Left lobe of liver (tissue), 2 donors: Measurements from ENCODE around the gene SULT4A1. TPM values are rescaled to one million over a fixed set of nuclear protein-coding genes. Genes with fewer than 3 reads are reported as not detected.

ENCODE experiments used
- ATAC-seq: fragments of 200-7000 bp; cut with Tn5 transposase; one replicate; pipeline ENCODE4 v1.9.1; 2020; ENCODE audit warnings: mild to moderate bottlenecking, moderate library complexity
- DNase-seq: peaks from one replicate; pipeline ENCODE4 v3.0.0-alpha.2; 2020; ENCODE audit warnings: low spot score
- total RNA-seq: library from RNA; stranded (reverse); gene quantifications from one replicate; pipeline ENCODE4 v1.2.1, GENCODE V29; 2021
- donor health status: DM: no; HTN: no; CAD: no; lungs with moderate emphysema.
- donor health status: DM: no; HTN: yes; CAD: no.

SULT4A1 gene
- total RNA-seq, 1 donor from 2014 or later: not detected

DNA sequence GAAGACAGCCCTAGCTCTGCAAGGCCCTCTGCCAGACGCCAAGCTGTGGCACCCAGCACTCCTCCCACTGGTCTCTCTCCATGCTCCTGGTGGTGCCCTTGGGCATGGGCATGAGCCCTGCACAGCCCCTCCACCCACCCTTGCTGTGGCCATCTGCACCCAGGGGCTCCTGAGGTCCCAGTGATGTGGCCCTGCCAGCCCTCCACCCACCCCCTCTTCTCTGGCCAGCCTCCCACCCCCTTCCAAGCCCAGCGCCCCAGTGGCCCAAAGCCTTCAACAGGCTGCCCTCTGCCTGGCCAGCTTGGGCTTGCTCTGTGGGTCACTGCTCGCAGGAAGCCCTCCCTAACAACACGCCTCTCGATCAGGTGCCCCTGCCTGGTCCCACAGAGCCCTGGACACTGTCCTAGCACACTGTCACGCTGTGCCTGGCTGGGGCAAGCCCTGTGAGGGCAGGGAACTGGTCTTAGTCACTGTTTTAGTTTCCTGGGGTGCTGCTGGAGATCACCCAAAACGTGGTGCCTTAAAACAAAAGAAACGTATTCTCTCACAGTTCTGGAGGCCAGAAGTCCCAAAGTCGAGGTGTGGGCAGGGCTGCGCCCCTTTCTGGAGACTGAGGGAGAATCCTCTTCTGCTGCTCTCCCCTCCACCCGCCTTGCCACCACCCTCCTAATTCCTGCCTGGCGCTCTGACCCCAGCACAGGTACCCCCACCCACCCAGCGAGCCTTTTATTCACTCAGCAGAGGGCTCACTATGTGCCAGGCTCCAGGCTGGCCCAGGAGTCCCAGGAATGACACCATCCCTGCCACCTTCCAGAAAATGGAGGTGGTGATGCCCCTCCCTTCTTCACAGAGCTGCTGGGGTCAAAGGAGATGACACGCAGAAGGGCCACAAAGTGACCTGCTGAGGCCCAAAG is 14.7 kb downstream of the SULT4A1 start:
- ATAC-seq (no peak), DNase-seq (no peak)

DNA sequence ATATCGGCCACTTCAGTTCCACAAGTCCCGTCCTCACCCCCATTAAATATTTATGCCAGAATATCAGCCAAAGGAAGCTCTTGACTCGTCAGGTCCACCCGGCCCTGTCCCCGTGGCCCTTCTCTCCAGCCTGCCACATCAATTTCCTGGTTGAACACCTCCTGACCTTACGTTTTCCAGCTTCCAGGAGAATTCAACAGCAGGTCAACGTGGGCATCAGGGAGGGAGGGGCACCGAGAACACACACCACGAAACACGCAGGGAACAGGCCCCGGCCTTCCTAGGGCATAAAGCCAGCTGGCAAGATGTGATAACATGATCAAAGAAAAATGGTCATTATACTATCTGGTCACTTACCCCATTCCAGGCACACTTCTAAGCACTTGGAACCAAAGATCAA is 15.3 kb downstream of the SULT4A1 start:
- ATAC-seq (no peak), DNase-seq (no peak)

DNA sequence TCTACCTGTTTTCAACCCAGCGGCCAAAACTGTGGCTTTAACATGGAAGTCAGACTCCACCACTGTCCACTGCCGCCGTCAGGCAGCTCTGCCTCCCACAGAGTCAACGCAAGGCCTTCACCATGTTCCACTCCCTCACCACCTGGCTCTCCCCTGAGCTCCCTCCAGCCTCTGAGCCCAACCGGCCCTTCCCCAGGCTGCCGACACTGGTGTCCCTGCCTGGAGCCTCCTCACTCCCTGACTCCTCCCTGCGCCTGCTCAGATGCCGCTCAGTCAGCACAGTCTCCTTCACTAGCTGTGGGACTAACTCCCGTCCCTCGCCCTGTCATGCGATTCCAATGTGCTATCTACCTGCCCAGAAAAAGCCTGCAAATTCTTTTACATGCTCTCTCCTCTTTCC is 16.3 kb downstream of the SULT4A1 start:
- ATAC-seq (no peak), DNase-seq (no peak)

GRCh38 chr22:43844560-43845545 is 17.5 kb downstream of the SULT4A1 start:
- DNase-seq (no peak), ATAC-seq (no peak)

DNA sequence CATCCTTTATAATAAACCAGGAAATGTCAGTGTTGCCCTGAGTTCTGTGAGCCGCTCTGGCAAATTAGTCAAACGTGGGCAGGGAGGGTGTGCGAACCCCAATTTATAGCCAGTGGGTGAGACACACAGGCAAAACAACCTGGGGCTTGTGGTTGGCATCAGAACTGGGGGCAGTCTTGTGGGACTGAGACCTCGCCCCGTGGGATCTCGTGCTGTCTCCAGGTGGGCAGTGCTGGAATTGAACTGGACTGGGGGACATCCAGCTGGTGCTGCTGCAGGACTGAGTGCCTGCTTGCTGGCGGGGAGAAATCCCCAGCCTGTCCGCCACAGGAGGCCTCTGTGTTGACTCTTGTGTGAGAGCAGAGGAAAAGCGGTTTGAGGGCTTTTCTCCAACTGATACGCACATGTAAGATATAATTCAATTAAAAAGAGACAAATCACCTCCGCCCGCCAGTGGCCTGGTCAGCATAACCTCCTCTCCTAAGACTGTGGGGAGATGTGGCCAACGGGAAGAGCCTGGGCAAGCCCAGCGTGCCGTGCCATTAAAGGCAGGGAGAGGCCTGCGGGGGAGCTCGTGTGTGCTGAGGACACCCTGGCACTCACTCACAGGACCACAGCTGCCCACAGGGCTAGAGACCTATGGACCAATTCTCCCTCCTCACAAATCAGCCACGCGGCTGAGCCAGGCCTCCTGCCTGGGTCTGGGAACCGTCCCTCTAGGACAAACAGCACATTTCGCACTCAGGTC is 18.4 kb downstream of the SULT4A1 start:
- no peak for DNase-seq
- no peak for ATAC-seq

DNA sequence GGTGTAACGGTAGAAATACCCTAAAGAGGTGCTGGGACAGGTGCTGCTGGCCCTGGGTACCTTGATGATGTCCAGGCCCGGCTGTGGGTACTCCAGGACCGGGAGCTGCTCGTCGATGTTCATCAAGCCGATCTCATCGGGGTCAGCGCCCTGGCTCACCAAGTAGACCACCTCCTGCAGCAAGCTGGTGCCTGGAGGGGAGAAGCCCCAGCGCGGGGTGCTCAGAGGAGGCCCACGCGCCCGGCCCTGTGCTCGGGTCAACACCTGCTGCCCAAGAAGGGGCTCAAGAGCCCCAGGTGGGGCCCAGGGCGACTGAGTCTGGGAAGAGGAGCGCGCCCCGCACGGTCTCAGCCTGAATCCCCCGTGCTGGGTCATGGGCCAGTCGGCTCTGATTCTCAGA is 20.6 kb downstream of the SULT4A1 start:
- no peak for ATAC-seq
- DNase-seq: no peak

GRCh38 chr22:43840851-43841250 is 21.5 kb downstream of the SULT4A1 start:
- ATAC-seq (no peak), DNase-seq (no peak)

GRCh38 chr22:43840431-43840830 is 21.9 kb downstream of the SULT4A1 start:
- ATAC-seq: no peak
- DNase-seq: no peak

GRCh38 chr22:43839781-43840180 is 22.5 kb downstream of the SULT4A1 start:
- DNase-seq (no peak), ATAC-seq (no peak)

DNA sequence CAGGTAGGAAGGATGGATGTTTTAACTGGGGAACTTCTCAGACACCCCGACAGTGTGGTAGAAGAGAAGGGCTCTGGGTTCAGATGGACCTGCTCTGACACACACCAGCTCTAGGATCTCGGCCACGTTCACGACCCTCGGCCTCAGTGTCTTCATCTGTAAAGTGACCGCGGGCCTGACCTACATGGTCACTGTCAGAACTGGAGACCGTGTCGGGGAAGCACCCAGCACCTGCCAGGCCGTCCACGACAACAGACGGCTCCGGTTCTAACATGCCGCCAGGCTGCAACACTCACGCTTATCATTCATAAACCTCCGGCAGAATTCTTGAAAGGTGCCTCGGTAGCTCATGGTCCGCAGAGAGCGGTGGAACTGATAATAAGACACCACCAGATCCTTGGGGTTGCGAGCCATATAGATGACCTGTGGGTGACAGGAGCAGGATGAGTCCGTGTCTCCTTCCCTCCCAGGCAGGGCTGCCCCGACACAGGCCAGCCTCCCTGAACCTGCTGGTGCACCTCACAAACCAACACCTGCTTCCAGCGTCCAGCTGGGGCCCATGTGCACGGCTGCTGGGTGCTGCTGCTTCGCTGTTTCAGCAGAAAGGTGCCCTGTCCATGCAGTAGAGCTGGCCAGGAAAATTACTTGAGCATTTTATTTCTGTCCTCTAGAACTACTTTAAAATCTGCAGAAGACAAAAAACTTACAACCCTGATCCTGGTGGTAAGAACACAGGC is 23.6 kb downstream of the SULT4A1 start:
- no peak for DNase-seq

GRCh38 chr22:43838161-43838560 is 24.2 kb downstream of the SULT4A1 start:
- DNase-seq (no peak), ATAC-seq (no peak)

More for the DNA sequence above, 23.6 kb downstream of the SULT4A1 start:
- no peak for ATAC-seq

DNA sequence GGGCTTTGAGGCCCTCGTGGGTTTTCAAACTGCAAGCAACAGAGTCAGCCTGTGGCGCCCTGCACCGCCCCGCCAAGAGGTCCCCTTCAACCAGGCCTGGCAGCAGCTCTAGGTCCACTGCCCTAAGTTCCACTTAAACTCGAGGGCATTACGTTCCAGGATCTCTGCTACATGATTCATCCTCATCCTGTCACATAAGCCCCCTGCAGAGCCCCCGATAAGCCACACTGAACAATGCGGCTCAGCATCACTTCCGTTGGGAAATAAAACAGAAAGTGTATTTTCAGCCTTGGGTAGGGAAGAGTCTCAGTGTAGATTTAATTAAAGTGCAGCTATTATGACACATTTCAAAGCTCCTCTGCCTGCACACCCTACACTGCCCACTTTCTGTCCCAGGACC is 24.6 kb downstream of the SULT4A1 start:
- DNase-seq: no peak
- ATAC-seq: no peak

GRCh38 chr22:43835736-43836135 is 26.6 kb downstream of the SULT4A1 start:
- ATAC-seq: no peak
- DNase-seq: no peak

DNA sequence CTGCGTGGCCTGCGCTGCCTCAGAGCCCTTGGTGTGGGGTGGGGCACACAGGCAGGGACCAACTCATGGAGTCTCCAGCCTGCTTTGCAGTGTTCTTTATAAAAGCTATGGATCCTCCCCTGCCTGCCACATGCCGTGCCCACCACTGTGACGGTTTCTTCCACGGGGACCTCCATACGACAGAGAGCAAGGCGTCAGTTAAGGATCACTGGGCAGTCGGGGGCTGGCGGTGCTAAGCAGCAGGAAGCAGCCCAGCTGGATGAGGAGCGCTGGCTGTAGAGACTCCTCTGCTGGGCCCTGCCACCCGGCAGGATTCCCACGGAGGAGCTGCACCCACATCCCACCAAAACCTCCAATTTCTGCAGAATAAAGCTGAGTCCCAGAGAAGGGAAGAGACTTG is 27.1 kb downstream of the SULT4A1 start:
- DNase-seq: no peak

DNA sequence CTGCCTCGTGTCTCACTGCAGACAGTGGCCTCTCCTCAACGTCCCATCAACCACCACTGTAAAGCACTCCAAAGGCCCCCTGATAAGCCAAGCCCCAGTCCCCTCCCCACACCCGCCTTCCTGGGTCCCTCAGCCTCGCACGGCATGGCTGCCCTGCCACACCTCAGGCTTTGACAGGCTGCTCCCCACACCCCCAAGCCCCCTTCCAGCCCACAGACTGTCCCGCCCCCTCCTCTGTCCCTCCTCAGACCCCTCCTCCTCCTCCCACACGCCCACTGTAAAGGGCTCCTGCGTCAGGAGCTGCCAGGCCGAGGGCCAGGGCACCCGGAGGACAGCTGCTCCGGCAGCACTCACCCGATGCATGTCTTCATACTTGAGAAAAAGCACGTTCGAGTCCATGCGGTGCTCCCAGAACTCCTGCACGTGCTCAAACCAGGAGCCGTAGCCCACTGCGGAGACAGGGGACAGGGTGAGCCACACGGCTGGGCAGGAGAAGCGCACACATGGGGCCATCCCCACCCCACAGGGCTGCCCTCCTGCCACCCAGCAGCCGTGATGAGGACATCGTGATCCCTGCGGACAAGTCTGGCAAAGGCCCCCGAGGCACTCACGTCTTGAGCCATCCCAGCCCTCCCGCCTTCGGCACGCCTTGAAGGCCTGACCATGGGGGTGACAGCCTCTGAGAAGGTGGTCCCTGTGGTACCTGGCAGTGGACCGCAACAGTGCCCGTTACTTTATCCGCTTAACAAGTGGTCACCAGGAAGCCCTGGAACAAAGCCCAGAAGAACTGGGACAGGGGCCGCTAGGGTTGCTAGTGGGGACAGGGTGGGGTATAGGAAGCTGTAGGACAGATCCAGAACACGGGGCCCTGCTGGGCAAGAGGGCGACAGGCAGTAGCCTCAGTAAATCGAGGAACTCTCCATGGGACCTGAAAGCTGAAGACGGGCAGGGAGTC is 28.8 kb downstream of the SULT4A1 start:
- DNase-seq (no peak), ATAC-seq (no peak)

More for the DNA sequence above, 27.1 kb downstream of the SULT4A1 start:
- no peak for ATAC-seq

- ATAC-seq (no peak), DNase-seq (no peak)
Measured at GRCh38 chr22:43832393-43833265, 29.7 kb downstream of the SULT4A1 start.

DNA sequence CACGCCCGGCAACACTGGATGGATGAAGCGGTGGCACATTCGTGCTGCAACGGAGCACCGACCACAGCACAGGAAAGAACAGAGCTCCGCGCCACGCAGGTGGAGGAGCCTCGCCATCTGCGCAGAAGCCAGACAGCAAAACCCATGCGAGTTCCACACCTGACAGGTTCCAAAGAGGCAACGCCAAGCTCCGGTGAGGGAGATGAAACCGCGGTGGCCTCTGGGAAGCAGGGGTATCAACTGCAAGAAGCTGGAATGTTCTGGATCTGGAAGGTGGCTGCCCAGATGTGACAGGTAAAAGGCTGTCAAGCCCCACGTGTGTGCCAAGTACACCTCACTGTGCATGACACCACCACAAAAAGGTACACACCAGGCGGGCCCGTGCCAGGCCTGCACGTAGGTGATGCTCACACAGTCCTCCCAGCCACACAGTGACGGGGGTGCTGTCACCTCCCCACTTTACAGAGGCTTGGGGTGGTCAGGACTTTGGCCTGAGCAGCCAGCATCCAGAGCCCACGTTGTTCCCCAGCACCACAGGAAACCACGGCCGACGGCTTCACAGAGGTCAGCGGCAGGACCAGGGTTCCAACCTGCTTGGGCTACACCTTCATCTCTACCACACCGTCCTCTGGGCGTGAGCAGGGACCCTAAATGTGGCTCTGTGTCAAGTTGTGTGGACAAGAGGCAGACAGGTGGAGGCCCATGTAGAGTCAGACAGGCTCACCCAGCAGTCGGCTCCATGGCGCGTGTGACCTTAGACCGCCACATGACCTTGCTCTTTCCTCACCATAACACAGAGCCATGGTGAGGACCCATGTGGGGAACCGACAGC is 30.5 kb downstream of the SULT4A1 start:
- ATAC-seq (no peak), DNase-seq (no peak)
